Stimulated activated CD8-positive, alpha-beta memory T cell treated with anti-CD3 and anti-CD28 coated beads, Interleukin-4, amount 100 ng/mL, for 24 hours (primary cell): ENCODE measurements around the gene CCL1.
"Not testable (repeated sequence)": the region's sequence is repeated elsewhere in the genome, so short reads cannot be mapped to it uniquely, and the experiment has no call there.

Experiments used
- DNase-seq: peaks from one replicate; pipeline ENCODE4 v3.0.0-alpha.2; 2020; ENCODE audit warnings: low read depth

The CCL1 gene

GRCh38 chr17:34357398-34357797 is 5.6 kb downstream of the CCL1 start:
- no peak for DNase-seq

GRCh38 chr17:34356194-34356593 is 6.8 kb downstream of the CCL1 start, which contains the start of gene CCL13:
TSS of gene CCL13 (plus strand) at chr17:34356480. CDS start at chr17:34356527, 47 bp downstream.
- no peak for DNase-seq

- no peak for DNase-seq
These were observed 8.4 kb downstream of the CCL1 start for GRCh38 chr17:34354637-34355036.

DNA sequence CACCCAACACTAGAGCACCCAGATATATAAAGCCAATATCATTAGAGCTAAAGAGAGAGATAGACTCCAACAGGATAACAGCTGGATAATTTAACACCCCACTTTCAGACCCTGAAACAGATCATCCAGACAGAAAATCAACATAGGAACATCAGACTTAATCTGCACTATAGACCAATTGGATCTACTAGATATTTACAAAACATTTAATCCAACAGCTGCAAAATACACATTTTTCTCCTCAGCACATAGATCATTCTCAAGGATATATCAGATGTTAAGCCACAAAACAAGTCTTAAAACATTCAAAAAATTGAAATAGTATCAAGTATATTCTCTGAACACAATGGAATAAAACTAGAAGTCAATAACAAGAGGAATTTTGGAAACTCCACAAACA is 10.8 kb downstream of the CCL1 start:
- DNase-seq = no peak

DNA sequence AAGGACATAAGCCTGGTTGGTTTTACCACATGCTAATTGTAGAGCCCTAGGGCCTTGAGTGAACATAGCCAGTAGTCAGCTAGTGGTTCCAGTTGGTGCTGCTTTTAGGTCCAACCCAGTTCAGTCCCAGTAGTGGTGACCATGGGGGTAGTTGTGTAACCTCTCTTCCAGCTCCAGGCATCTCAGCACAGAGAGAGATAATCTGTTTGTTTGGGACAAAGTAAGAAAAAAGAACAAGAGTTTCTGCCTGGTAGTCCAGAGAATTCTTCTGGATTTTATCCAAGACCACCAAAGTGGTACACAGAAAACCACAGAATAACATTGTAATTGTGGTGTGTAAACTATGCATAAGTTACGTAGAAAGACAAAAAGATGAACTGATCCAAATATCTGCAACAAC is 11.9 kb downstream of the CCL1 start:
- DNase-seq = no peak

GRCh38 chr17:34349751-34350150 is 13.3 kb downstream of the CCL1 start:
- DNase-seq = no peak

DNA sequence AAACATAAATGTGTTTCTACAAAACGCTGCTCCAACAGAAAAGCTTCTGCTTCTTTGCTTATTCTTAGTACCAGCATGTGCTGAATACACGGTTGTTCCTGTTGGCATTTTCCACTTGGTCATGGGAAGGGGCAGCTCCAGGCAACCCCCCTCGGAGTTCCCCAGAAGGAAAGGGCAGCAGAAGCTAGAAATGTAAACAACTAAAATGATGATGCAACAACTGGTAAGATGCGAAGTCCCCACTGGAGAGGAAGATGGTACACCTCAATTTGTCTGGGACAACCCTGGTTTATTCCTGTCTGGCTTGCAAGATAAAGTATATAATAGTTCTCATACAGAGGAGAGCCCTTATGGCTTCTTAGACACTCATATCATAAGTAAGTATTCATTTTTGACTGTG is 16.0 kb downstream of the CCL1 start:
- no peak for DNase-seq

DNA sequence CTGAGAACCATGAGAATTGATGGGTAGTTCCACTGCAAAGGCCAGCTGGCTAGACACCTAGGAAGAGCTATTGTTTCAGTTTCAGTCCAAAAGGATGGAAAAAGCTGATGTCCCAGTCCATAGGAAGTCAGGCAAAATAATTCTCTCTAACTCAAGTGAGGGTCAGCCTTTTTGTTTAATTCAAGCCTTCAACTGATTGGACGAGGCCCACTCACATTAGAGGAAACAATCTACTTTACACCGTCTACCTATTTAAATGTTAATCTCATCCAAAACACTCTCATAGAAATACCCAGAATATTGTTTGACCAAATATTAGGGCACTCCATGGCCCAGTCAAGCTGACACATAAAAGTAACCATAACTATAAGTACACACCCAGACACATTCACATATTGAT is 21.1 kb downstream of the CCL1 start:
- no peak for DNase-seq

GRCh38 chr17:34339138-34339770 is 23.8 kb downstream of the CCL1 start:
- DNase-seq = no peak

- DNase-seq = no peak
These were observed 25.3 kb downstream of the CCL1 start for GRCh38 chr17:34337701-34338100.

- DNase-seq = not testable (repeated sequence)
These were observed 35.5 kb downstream of the CCL1 start for GRCh38 chr17:34327580-34327979.

- no peak for DNase-seq
These were observed 41.1 kb downstream of the CCL1 start for GRCh38 chr17:34321964-34322363.

- DNase-seq = no peak
These were observed 44.0 kb downstream of the CCL1 start, which contains the start of gene CCL8 for GRCh38 chr17:34319039-34319483. TSS of gene CCL8 (plus strand) at chr17:34319435. CDS start at chr17:34319502, 67 bp downstream.

DNA sequence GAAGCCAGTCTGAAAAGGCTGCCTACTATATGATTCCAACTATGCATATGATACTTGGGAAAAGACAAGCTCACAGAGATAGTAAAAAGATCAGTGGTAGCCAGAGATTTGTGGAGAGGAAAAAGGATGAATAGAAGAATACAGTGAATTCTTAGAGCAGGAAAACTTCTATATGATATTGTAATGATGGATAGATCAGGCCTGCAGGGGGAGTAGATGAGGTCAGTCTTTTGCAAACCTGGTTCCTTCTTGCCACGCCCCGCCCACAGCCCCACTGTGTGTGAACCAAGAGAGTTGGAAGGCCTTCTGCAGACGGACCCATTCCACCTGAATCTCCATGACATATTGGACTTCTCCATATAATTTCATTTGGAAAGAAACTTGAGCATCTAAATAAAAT is 44.6 kb downstream of the CCL1 start:
- DNase-seq = peak; percentile 9

DNA sequence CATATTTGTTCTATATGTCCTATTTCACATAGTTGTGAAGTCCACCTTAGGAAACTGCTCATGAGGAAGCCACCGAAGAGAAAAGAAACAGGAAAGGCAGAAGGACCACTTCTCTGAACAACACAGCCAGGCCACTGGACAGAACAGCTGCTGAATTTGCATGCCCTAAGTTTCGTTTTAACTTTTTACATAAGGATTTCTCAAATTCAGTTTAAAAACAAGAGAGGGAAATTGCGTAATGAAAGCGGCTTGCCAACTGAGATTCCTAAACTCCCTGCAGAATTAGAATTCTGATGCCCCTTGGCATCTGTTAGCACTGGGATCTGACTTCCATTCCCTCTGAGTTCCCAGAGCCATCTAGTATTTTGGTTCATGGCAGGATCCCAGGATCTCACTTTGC is 48.8 kb downstream of the CCL1 start:
- no peak for DNase-seq

DNA sequence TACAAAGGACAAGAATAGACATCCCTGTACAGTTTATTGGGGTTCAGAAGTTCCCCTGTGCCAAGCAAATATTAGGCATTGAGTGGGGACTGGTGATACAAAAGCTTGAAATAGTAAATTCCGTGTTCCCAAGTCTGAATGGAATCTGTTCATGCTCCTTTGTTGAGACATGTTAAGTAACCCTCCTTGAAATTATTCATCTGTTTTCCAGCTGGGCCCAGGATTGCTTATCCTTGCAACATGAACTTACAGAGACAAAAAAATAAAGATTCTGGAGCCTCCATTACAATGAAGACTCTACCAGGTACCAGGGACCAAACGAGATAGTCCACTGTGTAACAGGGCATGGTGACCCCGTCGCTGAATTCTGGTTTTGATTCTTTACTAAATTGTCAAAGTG is 49.9 kb downstream of the CCL1 start:
- no peak for DNase-seq

DNA sequence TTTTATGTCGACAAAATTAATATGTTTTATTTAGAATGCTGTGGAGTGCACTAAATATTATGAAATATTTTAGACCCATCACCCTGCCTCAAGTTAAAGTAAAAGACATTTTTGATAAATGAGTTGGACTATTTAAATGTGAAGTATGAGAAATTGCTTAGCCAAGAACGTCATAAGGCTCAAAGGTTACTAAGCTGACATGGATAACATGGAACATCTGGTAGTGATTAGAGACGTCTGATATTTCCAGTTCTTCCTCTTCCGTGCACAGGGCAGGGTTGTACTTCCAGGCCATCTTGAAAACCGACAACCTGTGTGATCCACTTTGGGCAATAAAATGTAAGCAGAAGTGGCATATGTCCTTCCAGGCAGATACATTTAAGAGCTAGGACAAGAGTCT is 51.0 kb downstream of the CCL1 start:
- DNase-seq = no peak

GRCh38 chr17:34311291-34311690 is 51.7 kb downstream of the CCL1 start:
- no peak for DNase-seq
